HS-27A (cell line): Measurements from ENCODE around the gene EPN2.
"Not testable (repeated sequence)": the region's sequence is repeated elsewhere in the genome, so short reads cannot be mapped to it uniquely, and the experiment has no call there.

Source experiments
- DNase-seq: peaks from one replicate; pipeline ENCODE4 v3.0.0-alpha.2; 2012; ENCODE audit warnings: low read depth, missing footprints

The EPN2 gene

GRCh38 chr17:19345486-19346350 lies 108.6 kb downstream of the EPN2 start:
- no peak for DNase-seq

GRCh38 chr17:19346351-19347255 lies 109.4 kb downstream of the EPN2 start:
- peak; percentile 92 for DNase-seq

- no peak for DNase-seq
These were observed 110.3 kb downstream of the EPN2 start for GRCh38 chr17:19347323-19348080.

- DNase-seq: no peak
These were observed 111.0 kb downstream of the EPN2 start for GRCh38 chr17:19348081-19348650.

GRCh38 chr17:19348806-19349205 lies 111.6 kb downstream of the EPN2 start:
- no peak for DNase-seq

GRCh38 chr17:19353401-19353800 lies 116.2 kb downstream of the EPN2 start:
- DNase-seq: not testable (repeated sequence)

GRCh38 chr17:19354748-19355147 lies 117.6 kb downstream of the EPN2 start:
- DNase-seq: no peak

- no peak for DNase-seq
These were observed 120.2 kb downstream of the EPN2 start for GRCh38 chr17:19357351-19357750.

GRCh38 chr17:19357761-19358160 lies 120.6 kb downstream of the EPN2 start:
- no peak for DNase-seq

- DNase-seq: no peak
These were observed 122.0 kb downstream of the EPN2 start for GRCh38 chr17:19359151-19359550.

GRCh38 chr17:19359856-19360255 lies 122.7 kb downstream of the EPN2 start:
- no peak for DNase-seq

GRCh38 chr17:19360772-19361171 lies 123.6 kb downstream of the EPN2 start:
- no peak for DNase-seq

GRCh38 chr17:19361326-19361725 lies 124.2 kb downstream of the EPN2 start:
- no peak for DNase-seq

- DNase-seq: no peak
These were observed 124.7 kb downstream of the EPN2 start for GRCh38 chr17:19361944-19362276.

- DNase-seq: peak; percentile 100
These were observed 125.3 kb downstream of the EPN2 start, which contains the start of gene B9D1 for GRCh38 chr17:19362277-19363113. Gene B9D1, minus strand, starts transcription at chr17:19362723. Its CDS starts 154 bp downstream, at chr17:19362569.

- DNase-seq: no peak
These were observed 125.9 kb downstream of the EPN2 start for GRCh38 chr17:19363114-19363438.

- DNase-seq: no peak
These were observed 126.4 kb downstream of the EPN2 start for GRCh38 chr17:19363460-19364035.

- DNase-seq: no peak
These were observed 127.7 kb downstream of the EPN2 start for GRCh38 chr17:19364699-19365498.

GRCh38 chr17:19365499-19365817 lies 128.3 kb downstream of the EPN2 start:
- DNase-seq: no peak
